ACHN (cell line): ENCODE measurements around the gene S1PR2.
"Not testable (repeated sequence)": the region's sequence is repeated elsewhere in the genome, so short reads cannot be mapped to it uniquely, and the experiment has no call there.

ENCODE experiments used
- DNase-seq: peaks from one replicate; pipeline ENCODE4 v3.0.0-alpha.2; 2015
- in situ Hi-C: cut with HindIII; loops from 2 replicates; pipeline ENCODE4 v1.10.0; 2017; ENCODE audit warnings: low sequenced_read_pairs, low pct_ligation_motif_present, low pct_unique_long_range_greater_than_20kb

The S1PR2 gene

DNA sequence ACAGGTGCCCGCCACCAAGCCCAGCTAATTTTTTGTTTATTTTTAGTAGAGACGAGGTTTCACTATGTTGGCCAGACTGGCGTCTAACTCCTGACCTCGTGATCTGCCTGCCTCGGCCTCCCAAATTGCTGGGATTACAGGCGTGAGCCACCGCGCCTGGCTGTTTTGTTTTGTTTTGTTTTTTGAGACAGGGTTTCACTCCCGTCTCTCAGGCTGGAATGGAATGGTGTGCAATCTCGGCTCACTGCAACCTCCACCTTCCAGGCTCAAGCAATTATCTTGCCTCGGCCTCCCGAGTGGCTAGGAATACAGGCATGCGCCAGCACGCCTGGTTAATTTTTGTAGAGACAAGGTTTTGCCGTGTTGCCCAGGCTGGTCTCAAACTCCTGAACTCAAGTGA lies 31.0 kb downstream of the S1PR2 start:
- in situ Hi-C loops, DNase-seq: not testable (repeated sequence)

DNA sequence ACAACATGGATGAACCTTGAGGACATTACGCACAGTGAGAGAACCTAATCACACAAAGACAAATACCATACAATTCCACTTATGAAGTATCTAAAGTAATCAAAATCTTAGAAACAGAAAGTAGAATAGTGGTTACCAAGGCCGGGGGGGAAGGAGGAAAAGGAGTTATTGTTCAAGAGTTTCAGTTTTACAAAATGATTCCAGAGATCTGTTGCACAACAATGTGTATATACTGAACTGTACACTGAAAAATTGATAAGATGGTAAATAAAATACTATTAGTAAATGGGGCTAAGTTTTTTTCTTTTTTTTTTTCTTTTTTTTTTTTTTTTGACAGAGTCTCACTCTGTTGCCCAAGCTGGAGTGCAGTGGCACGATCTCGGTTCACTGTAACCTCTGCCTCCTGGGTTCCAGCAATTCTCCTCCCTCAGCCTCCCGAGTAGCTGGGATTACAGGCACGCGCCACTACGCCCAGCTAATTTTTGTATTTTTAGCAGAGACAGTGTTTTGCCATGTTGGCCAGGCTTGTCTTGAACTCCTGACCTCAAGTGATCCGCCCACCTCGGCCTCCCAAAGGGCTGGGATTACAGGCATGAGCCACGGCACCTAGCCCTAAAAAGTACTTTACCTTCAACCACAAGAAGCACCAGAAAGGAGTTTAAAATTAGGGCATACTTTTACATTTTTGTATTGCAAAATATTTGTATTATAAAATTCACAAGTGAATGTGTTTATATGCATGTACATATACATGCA lies 32.1 kb downstream of the S1PR2 start:
- in situ Hi-C loops, DNase-seq: not testable (repeated sequence)

DNA sequence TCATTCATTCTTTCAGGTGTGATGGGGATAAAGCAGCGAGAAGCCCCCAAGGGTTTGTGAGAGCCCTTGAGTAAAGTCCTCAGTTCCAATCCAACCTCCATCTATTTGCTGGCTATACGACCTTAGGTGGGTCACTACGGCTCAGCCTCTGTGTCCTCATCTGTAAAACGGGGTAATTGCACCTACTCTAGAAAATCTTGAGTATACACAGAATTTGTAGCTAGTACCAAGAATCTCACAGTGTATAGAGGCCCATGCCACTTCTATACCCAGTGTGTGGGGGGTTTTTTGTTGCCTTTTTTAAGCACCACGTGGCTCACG lies 36.0 kb downstream of the S1PR2 start:
- in situ Hi-C loops: no loop called here
- DNase-seq: no peak

DNA sequence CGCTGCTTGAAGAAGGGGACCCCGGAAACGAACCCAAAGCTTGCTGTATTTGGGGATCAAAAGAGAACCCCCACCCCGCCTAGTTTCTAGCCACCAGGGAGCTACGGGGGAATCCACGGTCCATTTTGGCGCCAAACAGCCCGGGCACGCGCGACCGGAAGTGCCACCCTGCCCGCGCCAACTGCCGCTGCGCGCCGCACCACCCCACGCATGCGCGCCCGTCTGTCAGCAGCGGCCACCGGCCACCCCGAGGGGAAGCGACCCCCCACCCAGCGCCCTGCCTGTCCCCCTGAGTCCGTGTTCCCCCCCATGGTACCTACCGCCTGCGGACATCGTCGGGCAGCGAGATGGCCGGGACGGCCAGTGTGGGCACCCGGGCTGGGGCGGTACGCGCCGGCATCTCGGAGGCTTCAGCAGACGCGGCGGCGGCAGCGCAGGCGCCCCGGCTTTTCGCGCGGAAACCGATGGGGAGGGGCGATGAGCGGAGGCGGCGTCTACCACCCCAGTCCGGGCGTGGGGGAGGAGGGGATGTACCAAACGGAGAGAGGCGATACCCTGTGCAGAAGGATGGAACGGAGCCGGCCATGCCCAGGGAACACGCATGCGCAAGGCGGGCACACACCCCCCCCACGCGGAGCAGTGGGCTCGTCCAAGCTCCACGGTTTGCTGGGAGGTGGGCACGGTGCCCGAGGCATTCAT lies 36.5 kb downstream of the S1PR2 start, which contains the start of gene DNMT1:
Gene DNMT1 (minus strand): TSS at position 454 of the 699 bp plus-strand sequence. CDS start 54 bp downstream, at position 400.
- in situ Hi-C loops: no loop called here
- DNase-seq: peak; percentile 93

DNA sequence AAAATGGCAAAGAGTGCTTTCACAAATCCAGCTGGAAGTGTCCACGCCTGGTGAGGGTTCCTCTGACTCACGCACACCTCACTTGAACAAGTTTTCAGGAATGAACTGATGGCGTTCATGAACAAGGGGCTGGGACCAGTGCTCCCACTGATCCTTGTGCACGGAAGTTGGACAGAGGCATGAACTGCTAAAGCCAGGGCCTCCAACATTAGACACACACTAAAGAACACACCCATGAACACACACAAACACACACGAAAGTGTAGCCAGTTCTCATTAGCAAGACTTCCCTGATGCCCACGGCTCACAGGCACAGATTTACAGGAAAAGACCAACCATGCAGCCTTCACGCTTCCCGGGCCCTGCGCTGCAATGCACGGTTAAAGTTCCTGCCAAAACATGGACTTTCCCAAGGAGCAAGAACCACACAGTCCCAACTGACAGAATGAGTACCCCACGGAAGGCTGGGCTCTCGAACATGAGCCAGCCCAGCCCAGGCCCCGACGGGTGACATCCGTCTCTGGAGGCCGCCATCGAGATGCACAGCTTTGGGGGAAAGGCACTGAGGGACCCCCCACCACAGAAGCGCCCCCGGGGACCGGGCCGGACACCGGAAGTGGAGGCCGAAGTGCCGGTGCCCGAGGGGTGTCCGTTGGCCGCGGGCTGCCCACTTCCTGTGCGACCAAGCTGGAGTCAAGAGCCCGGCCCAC lies 37.2 kb downstream of the S1PR2 start:
- in situ Hi-C loops: no loop called here
- peak; percentile 62 for DNase-seq

DNA sequence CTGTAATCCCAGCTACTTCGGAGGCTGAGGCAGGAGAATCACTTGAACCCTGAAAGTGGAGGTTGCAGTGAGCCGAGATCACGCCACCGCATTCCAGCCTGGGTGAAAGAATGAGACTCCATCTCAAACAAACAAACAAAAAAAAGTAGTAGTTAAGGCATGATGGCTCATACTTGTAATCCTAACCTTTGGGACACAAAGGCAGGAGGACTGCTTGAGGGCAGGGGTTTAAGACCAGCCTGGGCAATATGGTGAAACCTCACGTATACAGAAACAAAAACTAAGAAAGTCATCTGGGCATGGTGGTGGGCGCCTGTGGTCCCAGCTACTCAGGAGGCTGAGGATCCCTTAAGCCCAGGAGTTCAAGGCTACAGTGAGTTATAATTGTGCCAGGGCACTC lies 38.2 kb downstream of the S1PR2 start:
- in situ Hi-C loops: no loop called here
- DNase-seq: no peak

DNA sequence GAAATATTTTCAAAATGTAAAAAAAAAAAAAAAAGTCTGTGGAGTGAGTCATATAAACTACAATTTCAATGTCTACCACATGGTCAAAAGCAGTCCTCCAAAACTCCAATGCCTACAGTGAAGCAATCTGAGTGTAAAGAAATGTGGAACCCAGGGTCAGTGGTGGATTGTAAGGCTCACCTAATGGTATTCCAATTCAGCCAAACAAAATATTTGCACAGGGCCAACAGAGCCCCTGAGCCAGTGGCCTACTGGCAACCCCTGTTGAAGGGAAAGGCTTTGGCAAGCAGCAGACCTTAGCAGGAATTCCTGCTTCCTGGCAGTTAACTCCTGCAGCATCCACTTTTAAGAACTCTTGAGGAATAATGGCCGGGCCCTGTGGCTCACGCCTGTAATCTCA lies 39.8 kb downstream of the S1PR2 start:
- no peak for DNase-seq
- in situ Hi-C loops: no loop called here

DNA sequence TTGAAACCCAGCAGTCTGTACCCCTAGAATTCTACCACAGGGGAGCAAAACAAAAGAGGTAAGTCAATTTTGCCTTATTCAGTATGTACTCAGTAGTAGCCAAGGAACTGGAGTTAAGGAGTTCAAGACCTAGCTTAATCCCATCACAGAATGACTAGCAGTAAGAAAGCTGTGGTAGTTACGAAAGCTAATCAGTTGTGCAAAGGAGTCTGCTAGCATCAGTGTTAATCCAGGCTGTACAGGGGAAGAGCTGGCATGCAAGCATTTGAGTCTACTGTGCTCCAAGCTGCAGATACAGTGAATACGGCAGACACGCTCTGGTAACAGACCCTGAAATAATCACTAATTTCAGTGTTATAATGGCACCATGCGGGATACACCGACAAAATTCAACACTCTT lies 41.1 kb downstream of the S1PR2 start:
- DNase-seq: no peak
- in situ Hi-C loops: no loop called here

DNA sequence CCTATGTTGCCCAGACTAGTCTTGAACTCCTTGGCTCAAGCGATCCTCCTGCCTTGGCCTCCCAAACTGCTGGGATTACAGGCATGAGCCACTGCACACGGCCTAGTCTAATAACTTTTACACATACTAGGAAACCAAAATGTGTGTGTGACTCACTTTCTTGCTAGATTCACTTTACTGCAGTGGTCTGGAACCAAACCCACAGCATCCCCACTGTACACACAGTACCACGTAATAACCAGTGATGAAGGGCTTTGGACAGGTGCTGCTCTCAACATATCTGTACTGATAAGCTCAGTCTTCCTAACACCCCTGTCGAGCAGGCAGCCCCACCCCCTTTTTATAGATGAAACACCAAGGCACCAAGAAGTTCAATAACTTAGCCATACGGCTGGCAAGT lies 41.5 kb downstream of the S1PR2 start:
- in situ Hi-C loops: no loop called here
- DNase-seq: no peak

DNA sequence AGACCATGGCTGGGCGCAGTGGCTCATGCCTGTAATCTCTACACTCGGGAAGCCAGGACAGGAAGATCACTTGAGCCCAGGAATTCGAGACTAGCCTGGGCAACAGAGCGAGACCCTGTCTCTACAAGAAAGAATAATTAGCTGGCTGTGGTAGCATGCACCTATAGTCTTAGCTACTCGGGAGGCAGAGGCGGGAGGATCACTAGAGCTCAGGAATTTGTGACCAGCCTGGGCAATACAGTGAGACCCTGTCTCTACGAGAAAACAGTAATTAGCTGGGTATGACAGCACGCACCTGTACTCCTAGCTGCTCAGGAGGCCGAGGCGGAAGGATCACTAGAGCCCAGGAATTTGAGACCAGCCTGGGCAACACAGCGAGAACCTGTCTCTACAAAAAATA lies 43.8 kb downstream of the S1PR2 start:
- DNase-seq: no peak
- in situ Hi-C loops: no loop called here

DNA sequence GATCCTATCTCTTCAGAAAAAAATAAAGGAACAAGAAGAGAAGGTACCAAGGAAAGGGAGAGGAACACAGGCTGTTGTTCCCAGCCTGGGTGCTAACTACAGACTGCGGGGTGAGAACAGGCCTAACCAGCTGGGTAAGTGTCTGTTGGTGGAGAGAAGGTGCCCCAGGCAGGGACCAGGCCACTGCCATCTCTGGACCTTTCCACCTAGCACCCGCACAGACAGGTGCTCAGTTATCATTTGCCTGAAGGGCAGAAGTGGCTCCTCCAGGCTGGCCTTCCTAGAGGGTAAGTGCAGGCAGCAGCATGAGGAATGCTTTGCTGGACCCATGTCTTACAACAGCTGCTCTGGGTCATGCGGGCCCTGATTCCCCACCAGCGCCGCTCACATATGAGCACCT lies 46.5 kb downstream of the S1PR2 start:
- DNase-seq: no peak
- in situ Hi-C loops: no loop called here

DNA sequence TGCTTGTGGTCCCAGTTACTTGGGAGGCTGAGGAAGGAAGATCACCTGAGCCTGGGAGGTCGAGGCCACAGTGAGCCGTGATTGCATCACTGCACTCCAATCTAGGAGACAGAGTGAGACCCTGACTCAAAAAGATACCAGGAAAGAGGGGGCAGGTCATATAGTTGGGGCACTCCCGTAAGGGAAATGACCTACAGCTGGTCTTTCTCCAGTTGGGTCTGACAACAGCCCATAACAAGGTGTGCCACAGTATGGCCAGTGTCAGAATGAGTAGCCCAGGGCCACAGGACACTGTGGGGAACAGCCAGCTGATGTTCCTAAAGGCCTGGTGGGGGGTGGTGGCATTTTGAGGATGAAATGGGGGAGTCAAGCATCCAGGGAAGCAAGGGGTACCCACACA lies 47.2 kb downstream of the S1PR2 start:
- no peak for DNase-seq
- in situ Hi-C loops: no loop called here

DNA sequence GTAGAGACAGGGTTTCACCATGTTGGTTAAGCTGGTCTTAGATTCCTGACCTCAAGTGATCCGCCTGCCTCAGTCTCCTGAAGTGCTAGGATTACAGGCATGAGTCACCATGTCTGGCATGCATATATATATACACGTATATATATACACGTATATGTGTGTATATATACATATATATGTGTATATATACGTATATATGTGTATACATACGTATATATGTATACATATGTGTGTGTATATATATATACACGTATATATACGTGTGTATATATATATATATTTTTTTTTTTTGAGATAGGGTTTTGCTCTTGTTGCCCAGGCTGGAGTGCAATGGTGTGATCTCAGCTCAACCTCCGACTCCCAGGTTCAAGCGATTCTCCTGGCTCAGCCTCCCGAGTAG lies 48.3 kb downstream of the S1PR2 start:
- in situ Hi-C loops: no loop called here

DNA sequence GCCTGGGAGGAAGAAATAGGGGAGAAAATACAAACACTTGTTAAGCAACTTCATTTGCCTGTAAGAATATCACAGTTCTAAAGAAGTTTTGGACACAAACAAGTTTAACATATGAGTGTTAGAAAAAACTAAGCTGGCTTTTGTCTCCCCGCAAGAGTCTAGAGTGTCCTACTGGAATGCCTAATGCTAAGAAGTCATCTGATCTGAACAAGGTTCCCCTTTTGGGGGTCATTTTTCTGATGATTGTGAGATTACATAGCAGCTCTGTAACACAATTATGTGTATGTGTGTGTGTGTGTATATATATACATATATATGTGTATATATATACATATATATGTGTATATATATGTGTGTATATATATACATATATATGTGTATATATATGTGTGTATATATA lies 49.1 kb downstream of the S1PR2 start:
- in situ Hi-C loops: no loop called here
- DNase-seq: no peak

More for the DNA sequence above, 48.3 kb downstream of the S1PR2 start:
- DNase-seq: no peak

DNA sequence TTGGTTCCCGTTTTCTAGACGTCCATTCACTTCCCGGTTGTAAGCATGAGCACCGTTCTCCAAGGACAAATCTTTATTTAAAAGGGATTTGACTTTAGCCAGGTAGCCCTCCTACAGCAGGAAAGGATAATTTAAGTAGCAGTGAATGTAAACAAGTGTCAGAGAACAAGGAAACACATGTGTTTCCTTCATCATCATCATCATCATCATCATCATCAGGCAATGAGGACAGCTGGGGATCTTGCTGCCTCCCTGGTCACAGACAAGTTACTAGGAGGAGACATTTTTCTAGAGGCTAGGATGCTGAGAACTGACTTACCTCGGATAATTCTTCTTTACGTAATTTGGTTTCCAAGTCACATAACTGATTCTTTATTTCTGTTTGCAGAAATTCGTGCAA lies 50.7 kb downstream of the S1PR2 start:
- DNase-seq: no peak
- in situ Hi-C loops: no loop called here

DNA sequence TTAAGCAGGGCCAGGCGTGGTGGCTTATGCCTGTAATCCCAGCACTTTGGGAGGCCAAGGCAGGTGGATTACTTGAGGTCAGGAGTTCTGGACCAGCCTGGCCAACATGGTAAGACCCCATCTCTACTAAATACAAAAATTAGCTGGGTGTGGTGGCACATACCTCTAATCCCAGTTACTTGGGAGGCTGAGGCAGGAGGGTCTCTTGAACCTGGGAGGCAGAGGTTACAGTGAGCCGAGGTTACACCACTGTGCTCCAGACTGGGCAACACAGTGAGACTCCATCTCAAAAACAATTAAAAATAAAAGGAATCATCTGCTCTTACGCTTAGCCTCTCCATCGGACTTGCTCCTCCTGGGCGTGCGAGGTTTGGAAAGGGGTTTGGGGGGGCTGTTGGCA lies 51.1 kb downstream of the S1PR2 start:
- in situ Hi-C loops: not testable (repeated sequence)

DNA sequence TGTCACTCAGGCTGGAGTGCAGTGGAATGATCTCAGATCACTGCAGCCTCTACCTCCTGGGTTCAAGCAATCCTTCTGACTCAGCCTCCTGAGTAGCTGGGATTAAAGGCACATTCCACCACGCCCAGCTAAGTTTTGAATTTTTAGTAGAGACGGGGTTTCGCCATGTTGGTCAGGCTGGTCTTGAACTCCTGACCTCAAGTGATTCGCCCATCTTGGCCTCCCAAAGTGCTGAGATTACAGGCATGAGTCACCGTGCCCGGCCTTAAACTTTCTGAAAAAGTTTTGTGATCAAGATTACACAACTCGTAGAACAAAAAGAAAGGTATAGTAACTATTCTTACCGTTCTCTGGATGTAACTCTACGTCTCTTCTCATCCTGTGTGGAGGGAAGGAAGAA lies 57.6 kb downstream of the S1PR2 start:
- DNase-seq: no peak
- in situ Hi-C loops: no loop called here

More for the DNA sequence above, 51.1 kb downstream of the S1PR2 start:
- not testable (repeated sequence) for DNase-seq
